ENCODE measurements around the gene AATK.

AATK gene

DNA sequence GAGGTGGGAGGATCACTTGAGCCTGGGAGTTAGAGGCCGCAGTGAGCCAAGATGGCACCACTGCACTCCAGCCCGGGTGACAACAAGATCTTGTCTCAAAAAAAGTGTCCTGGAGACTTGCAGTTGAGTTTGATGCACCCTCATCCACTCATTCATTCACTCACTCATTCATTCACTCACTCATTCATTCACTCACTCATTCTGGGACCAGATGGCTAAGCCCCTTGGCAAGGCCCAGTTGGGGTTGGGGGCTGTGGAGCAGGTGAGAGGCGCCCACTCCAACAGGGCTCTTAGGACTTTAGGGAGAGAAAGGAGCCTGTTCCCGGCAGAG is 1.1 kb upstream of the AATK start:
- peaks cover 36% of the 10 kb centered on the region for H3K27me3 ChIP-seq (ENCODE audit: insufficient read depth, poor library complexity, severe bottlenecking)
- no peak for DNase-seq (ENCODE audit: low spot score)
- TF ChIP-seq, protein P1, sequence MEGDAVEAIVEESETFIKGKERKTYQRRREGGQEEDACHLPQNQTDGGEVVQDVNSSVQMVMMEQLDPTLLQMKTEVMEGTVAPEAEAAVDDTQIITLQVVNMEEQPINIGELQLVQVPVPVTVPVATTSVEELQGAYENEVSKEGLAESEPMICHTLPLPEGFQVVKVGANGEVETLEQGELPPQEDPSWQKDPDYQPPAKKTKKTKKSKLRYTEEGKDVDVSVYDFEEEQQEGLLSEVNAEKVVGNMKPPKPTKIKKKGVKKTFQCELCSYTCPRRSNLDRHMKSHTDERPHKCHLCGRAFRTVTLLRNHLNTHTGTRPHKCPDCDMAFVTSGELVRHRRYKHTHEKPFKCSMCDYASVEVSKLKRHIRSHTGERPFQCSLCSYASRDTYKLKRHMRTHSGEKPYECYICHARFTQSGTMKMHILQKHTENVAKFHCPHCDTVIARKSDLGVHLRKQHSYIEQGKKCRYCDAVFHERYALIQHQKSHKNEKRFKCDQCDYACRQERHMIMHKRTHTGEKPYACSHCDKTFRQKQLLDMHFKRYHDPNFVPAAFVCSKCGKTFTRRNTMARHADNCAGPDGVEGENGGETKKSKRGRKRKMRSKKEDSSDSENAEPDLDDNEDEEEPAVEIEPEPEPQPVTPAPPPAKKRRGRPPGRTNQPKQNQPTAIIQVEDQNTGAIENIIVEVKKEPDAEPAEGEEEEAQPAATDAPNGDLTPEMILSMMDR (IDR thresholded peaks at IDR 0.05; ENCODE audit: poor library complexity, severe bottlenecking) = no peak
- no peak for ATAC-seq (ENCODE audit: low read depth)
- no peaks in the 10 kb centered on the region for H3K9me3 ChIP-seq (ENCODE audit: severe bottlenecking)
- no peaks in the 10 kb centered on the region for H3K36me3 ChIP-seq (ENCODE audit: low read depth)
- no peak overlapping the region for H3K27ac ChIP-seq (ENCODE audit: poor library complexity, severe bottlenecking)
- no peaks in the 10 kb centered on the region for H3K4me1 ChIP-seq (ENCODE audit: insufficient read depth, poor library complexity, severe bottlenecking)
- no peak overlapping the region for H3K4me3 ChIP-seq (ENCODE audit: severe bottlenecking)

DNA sequence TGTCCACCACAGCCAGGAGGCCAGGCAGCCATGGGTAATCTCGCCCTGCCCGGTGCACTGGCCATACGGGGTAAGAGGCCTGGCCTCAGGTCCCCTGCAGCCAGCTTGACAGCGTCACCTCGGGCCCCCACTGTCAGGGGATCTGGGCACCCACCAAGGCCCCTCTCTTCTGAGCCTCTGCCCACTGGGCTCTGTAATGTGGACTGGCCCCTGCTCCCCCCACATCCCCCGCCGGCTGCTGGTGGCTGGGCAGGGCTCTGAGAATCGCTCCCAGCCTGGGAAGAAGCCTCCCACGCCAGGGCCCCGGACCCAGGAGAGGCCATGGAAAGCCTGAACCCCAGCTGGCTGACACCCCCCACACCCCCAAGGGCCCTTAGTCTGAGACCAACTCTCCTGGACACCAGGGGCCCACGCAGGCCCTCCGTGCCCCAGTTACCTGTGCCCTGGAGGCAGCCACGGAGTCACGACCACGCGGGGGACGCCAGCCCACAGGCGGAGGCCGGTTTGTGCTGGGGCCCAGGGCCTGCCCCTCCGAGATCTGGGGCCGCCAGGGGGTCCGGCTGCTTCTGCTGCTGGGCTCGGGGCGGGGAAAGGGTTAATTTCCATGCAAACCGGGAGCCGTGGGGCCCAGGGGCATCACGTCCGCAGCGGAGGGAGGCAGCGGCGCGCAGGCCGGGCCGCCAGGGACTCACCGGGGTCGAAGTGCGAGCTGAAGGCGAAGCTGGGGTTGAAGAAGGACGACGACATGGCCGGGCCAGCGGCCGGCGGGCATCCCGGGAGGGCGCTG is 582 bp downstream of the AATK start, which contains the start of gene PVALEF:
Gene PVALEF, plus strand, starts transcription at position 262 of the 787 bp plus-strand sequence. CDS start 15,720 bp downstream, outside the sequence.
- TF ChIP-seq, protein P1 (IDR thresholded peaks at IDR 0.05; ENCODE audit: poor library complexity, severe bottlenecking) = no peak
- ATAC-seq (ENCODE audit: low read depth) (0 out of 3 replicates have a peak, but pooled peaks have one; percentile 6), DNase-seq (ENCODE audit: low spot score) (no peak)
- no peak within 1 kb of the TSS for H3K27ac ChIP-seq (ENCODE audit: poor library complexity, severe bottlenecking)
- H3K36me3 ChIP-seq (ENCODE audit: low read depth) = no peaks in the 10 kb centered on the region
- no peaks in the 10 kb centered on the region for H3K9me3 ChIP-seq (ENCODE audit: severe bottlenecking)
- peak within 1 kb of the TSS; percentile 17 for H3K4me3 ChIP-seq (ENCODE audit: severe bottlenecking)
- no peaks in the 10 kb centered on the region for H3K4me1 ChIP-seq (ENCODE audit: insufficient read depth, poor library complexity, severe bottlenecking)
- H3K27me3 ChIP-seq (ENCODE audit: insufficient read depth, poor library complexity, severe bottlenecking) = peaks cover 36% of the 10 kb centered on the region

DNA sequence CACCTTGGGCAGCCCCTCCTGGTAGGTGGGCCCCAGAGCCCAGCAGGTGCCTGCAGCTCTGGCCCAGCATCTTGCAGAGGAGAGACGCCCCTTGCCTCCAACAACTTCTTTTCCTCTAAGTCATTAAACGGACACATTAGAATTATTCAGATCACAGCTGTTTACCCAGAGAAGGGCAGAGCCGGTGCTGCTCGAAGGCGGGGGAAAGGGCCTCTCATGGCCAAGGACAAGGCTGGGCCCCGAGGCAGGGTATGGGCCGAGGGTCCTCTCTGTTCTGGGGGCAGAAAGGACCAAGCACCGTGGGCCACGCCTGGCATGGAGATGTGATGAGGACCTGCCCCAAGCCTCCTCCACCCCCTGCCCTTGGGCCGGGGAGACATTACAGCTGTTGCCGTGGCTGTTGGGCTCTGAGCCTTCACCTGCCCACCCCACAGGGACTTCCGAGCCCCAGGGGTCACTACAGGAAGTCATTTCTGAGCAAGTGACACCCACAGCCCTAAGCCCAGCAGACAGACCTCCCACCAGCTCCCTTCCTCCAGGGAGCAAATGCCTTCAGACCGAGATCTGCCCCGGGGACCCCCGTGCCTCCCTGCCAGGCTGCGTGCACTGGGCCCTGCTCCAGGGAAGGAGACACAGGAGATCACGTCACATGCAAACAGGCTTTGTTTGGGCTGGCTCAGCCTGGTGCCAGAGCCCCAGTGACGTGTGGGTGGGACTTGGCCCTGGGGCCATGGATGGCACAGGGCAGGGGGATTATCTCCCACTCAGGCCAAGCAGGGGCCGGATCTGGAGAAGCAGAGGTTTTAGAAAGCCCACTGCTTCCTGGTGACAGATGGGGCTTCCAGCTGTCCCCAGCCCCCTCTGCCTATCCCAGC is 1.4 kb downstream of the AATK start:
- no peak for ATAC-seq (ENCODE audit: low read depth)

DNA sequence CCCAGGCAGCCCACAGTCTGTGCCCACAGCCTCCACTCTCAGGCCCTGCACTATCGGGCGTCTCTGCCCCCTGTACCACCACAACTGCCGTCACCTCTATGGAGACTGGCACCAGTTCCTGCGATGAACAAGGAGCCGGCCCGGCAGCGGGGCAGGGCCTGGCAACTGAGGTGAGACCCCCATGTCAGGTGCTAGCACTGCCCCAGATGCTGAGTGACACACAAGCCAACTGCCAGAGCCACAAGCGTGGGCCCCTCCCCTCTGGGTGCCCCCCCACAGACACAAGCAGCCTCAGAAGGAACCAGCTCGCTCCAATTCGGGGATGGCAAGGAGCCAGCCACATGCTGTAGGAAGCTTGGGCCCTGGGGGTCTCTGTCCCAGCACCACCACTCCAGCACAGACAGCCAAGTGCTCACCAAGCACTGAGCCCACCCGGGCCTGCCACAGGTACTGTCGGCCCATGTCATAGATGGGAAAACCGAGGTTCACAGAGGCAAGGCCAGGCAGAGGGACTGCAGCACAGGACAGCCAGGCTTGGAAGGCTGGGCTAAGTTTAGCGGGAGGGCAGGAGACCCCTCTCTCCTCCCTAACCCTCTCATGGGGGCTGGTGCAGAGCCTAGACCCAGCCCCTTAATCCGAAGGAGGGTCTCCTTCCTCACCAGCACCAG is 2.2 kb downstream of the AATK start:
- no peaks in the 10 kb centered on the region for H3K9me3 ChIP-seq (ENCODE audit: severe bottlenecking)
- TF ChIP-seq, protein P1 (IDR thresholded peaks at IDR 0.05; ENCODE audit: poor library complexity, severe bottlenecking) = no peak
- ATAC-seq (ENCODE audit: low read depth) (no peak), DNase-seq (ENCODE audit: low spot score) (no peak)
- no peak overlapping the region for H3K27ac ChIP-seq (ENCODE audit: poor library complexity, severe bottlenecking)
- H3K4me3 ChIP-seq (ENCODE audit: severe bottlenecking) = no peak overlapping the region
- H3K4me1 ChIP-seq (ENCODE audit: insufficient read depth, poor library complexity, severe bottlenecking) = no peaks in the 10 kb centered on the region
- H3K27me3 ChIP-seq (ENCODE audit: insufficient read depth, poor library complexity, severe bottlenecking) = peaks cover 36% of the 10 kb centered on the region
- H3K36me3 ChIP-seq (ENCODE audit: low read depth) = no peaks in the 10 kb centered on the region

More for the DNA sequence above, 1.4 kb downstream of the AATK start:
- H3K36me3 ChIP-seq (ENCODE audit: low read depth) = no peaks in the 10 kb centered on the region
- no peaks in the 10 kb centered on the region for H3K4me1 ChIP-seq (ENCODE audit: insufficient read depth, poor library complexity, severe bottlenecking)
- no peak overlapping the region for H3K4me3 ChIP-seq (ENCODE audit: severe bottlenecking)
- TF ChIP-seq, protein P1 (IDR thresholded peaks at IDR 0.05; ENCODE audit: poor library complexity, severe bottlenecking) = no peak
- H3K9me3 ChIP-seq (ENCODE audit: severe bottlenecking) = no peaks in the 10 kb centered on the region
- no peak overlapping the region for H3K27ac ChIP-seq (ENCODE audit: poor library complexity, severe bottlenecking)
- no peak for DNase-seq (ENCODE audit: low spot score)
- H3K27me3 ChIP-seq (ENCODE audit: insufficient read depth, poor library complexity, severe bottlenecking) = peaks cover 36% of the 10 kb centered on the region
